Kidney epithelial cell (primary cell): Measurements from ENCODE around the gene CHRNA4. TPM values are rescaled to one million over a fixed set of nuclear protein-coding genes. Genes with fewer than 3 reads are reported as not detected.

ENCODE experiments used
- DNase-seq: peaks from one replicate; pipeline ENCODE4 v3.0.0-alpha.2; 2010; ENCODE audit warnings: low read depth
- H3K27me3 ChIP-seq: 2 replicates; pipeline ENCODE4 v1.6.0; 2011; ENCODE audit warnings: low read length; ENCODE audit not compliant: control insufficient read depth, insufficient read depth
- H3K36me3 ChIP-seq: 2 replicates; pipeline ENCODE4 v1.5.1; 2011; ENCODE audit warnings: low read length; ENCODE audit not compliant: control insufficient read depth, insufficient read depth
- H3K4me3 ChIP-seq: 2 replicates; pipeline ENCODE4 v1.5.1; 2011; ENCODE audit warnings: low read depth, mild to moderate bottlenecking, control low read depth, low read length
- total RNA-seq: library from RNA; depleted of rRNA; stranded (reverse); fragments of >200 nt; gene quantifications from 2 replicates; pipeline ENCODE4 v1.2.3, GENCODE V29; 2015
- TF ChIP-seq, protein P1 (sequence below): IDR thresholded peaks from 2 replicates; pipeline ENCODE4 v1.5.1; 2011; ENCODE audit warnings: mild to moderate bottlenecking, moderate library complexity, low read length, control low read depth, inconsistent platforms; ENCODE audit not compliant: insufficient read depth, poor library complexity, severe bottlenecking

The CHRNA4 gene
- total RNA-seq, 1 donor from 2014 or later: not detected

DNA sequence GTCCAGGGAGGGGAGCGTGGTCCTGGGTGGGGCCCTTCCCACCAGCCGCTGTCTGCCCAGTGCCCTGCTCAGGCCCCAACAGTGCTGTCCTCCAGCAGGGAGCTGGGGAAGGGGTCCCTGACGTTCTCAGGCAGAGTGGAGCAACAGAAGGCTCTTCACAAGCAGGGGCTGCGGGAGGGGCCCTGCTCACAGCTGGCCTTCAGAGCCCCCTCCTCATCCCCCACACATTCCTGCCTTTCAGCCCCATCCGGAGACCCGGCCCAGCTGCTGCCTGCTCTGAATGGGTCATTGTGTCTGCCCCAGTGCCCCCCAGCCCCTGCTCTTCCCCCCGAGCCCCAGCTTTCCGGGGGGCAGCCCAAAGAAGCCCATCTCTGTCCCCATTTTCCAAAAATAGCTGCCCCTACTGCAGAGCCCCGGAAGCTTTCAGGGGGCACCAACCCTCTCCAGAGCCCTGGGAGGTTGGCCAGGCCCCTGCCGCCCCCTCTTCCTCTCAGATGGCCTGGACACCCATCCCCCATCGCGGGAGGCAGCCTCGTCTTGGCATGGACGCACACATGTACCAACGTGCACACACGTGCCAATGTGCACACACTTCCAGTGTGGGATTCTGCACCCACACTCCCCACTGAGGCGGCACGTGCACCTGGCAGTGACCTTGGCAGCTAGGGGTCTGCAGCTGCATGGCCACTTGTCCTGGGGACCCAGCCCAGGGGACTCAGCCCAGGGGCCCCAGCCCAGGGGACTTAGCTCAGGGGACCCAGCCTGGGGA is 64.4 kb downstream of the CHRNA4 start:
- H3K4me3 ChIP-seq: no peak overlapping the region
- no peaks in the 10 kb centered on the region for H3K36me3 ChIP-seq
- DNase-seq: no peak
- TF ChIP-seq, protein P1, sequence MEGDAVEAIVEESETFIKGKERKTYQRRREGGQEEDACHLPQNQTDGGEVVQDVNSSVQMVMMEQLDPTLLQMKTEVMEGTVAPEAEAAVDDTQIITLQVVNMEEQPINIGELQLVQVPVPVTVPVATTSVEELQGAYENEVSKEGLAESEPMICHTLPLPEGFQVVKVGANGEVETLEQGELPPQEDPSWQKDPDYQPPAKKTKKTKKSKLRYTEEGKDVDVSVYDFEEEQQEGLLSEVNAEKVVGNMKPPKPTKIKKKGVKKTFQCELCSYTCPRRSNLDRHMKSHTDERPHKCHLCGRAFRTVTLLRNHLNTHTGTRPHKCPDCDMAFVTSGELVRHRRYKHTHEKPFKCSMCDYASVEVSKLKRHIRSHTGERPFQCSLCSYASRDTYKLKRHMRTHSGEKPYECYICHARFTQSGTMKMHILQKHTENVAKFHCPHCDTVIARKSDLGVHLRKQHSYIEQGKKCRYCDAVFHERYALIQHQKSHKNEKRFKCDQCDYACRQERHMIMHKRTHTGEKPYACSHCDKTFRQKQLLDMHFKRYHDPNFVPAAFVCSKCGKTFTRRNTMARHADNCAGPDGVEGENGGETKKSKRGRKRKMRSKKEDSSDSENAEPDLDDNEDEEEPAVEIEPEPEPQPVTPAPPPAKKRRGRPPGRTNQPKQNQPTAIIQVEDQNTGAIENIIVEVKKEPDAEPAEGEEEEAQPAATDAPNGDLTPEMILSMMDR: no peak
- H3K27me3 ChIP-seq: peaks cover 39% of the 10 kb centered on the region

DNA sequence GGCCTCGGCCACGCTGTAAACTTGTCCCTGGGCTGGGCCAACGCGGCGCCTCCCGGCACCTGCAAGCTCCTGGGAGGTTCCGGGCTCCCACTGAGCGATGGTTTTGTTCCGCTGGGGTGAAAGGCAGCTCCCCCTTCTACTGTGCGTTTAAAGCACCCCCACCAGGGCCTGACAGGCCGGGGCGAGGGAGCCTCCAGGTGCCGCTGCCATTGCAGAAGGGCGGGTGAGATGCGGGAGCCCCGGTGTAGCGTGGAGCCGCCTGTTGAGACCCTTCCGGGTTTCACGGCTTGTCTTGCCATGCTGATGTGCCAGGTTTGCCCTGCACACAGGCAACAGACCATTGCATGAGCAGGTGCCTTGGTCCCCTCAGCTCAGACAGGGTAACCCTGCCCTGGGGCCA is 65.3 kb downstream of the CHRNA4 start:
- Histone ChIP-seq H3K27me3 (peaks cover 39% of the 10 kb centered on the region), H3K4me3 (no peak overlapping the region), H3K36me3 (no peaks in the 10 kb centered on the region)
- DNase-seq: no peak
- TF ChIP-seq, protein P1: no peak

DNA sequence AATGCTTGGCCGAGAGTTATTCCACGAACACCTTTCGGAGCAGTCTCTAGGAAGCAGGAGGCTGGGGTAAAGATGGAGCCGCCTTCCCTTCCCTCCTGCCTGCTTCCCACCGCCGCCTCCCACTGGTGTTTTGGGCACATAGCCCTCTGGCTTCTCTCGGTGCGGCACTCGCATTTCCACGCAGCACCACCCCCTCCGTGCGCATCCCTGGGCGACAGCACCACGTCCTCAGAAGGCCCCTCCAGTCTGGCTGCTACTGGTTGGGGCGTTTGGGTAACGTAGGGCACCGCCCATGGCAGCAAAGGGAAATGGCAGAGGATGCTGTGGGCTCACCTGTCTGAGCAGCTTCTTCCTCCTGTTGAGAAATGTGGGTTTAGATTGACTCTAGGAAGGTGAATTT is 65.7 kb downstream of the CHRNA4 start:
- Histone ChIP-seq H3K4me3 (no peak overlapping the region), H3K27me3 (peaks cover 39% of the 10 kb centered on the region), H3K36me3 (no peaks in the 10 kb centered on the region)
- no peak for DNase-seq
- TF ChIP-seq, protein P1: peak; percentile 18

DNA sequence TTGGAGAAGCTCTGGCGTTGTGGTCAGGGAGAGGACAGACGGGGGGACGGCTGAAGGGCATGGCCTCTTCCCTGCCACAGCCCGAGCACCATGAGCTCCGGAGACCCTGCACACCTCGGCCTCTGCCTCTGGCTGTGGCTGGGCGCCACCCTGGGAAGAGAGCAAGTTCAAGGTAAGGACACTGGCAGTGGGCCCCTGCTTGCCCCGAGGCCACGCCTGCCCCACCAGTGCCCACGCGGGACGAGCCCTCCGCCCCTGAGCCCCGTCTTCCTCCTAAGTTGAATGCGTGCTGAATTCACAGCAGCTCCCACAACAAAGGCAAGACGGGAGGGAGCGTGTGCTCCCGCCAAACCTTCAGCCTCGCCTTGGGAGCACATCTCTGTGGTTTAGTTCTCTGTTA is 66.1 kb downstream of the CHRNA4 start:
- H3K36me3 ChIP-seq: no peaks in the 10 kb centered on the region
- no peak overlapping the region for H3K4me3 ChIP-seq
- H3K27me3 ChIP-seq: peaks cover 39% of the 10 kb centered on the region
- TF ChIP-seq, protein P1: no peak
- DNase-seq: no peak

DNA sequence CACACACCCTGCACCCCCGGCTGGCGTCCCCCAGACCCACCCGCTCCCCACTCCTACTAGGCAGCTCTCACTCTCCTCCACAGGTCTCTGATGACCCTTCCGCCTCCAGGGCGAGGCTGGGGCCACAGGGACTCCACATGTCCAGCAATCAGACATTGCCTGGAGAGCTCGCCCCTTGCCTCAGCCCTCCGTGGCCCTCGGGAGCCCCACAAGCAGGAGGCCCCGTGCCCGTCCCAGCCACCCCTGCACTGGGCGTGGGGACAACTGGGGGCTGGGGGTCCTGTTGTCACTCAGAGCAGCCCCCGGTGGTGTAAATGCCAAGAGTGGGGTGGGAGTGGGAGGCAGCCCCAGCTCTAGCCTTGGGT is 66.6 kb downstream of the CHRNA4 start:
- TF ChIP-seq, protein P1: no peak
- H3K4me3 ChIP-seq: no peak overlapping the region
- no peaks in the 10 kb centered on the region for H3K36me3 ChIP-seq
- no peak for DNase-seq
- peaks cover 39% of the 10 kb centered on the region for H3K27me3 ChIP-seq
